Measurements from ENCODE around the gene UBE3D. TPM values are rescaled to one million over a fixed set of nuclear protein-coding genes. Genes with fewer than 3 reads are reported as not detected.

Gene UBE3D
- polyA plus RNA-seq, 2 of the 4 experiments (the other 2 are of a cell fraction) = 4.4 to 6.2 TPM

- no peak overlapping the region for H3K4me2 ChIP-seq
- no peak for ATAC-seq
- TF ChIP-seq JUN (IDR thresholded peaks at IDR 0.05) (no peak), BHLHE40 (IDR thresholded peaks at IDR 0.05; ENCODE audit: low read depth, low read length) (no peak), POLR2AphosphoS2 (conservative IDR thresholded peaks at IDR 0.05; ENCODE audit: low read length) (no peak), FOSB (CRISPR knock-in tag; IDR thresholded peaks at IDR 0.05) (no peak), PBX3 (IDR thresholded peaks at IDR 0.05) (no peak), RARB (CRISPR knock-in tag; IDR thresholded peaks at IDR 0.05) (no peak), RCOR1 (IDR thresholded peaks at IDR 0.05; ENCODE audit: low read depth, low read length) (no peak), HES2 (IDR thresholded peaks at IDR 0.05) (no peak), FOXS1 (CRISPR knock-in tag; IDR thresholded peaks at IDR 0.05) (no peak), USF2 (IDR thresholded peaks at IDR 0.05) (no peak), RAD21 (conservative IDR thresholded peaks at IDR 0.05 in 1 of 2, IDR thresholded peaks at IDR 0.05 in 1 of 2) (no peak), MAFK (IDR thresholded peaks at IDR 0.05; ENCODE audit: partially characterized antibody) (no peak), ATOH8 (CRISPR knock-in tag; IDR thresholded peaks at IDR 0.05; ENCODE audit: low read depth) (no peak), ESRRA (IDR thresholded peaks at IDR 0.05; ENCODE audit: borderline replicate concordance, low read length) (no peak), REST (IDR thresholded peaks at IDR 0.05) (no peak), E2F6 (IDR thresholded peaks at IDR 0.05; ENCODE audit: borderline replicate concordance, low read depth) (no peak), PHF8 (IDR thresholded peaks at IDR 0.05; ENCODE audit: borderline replicate concordance, low read depth) (no peak), EHMT2 (IDR thresholded peaks at IDR 0.05; ENCODE audit: low read depth) (no peak), ZNF302 (CRISPR knock-in tag; IDR thresholded peaks at IDR 0.05) (no peak), CEBPB (IDR thresholded peaks at IDR 0.05) (no peak)
- FAIRE-seq = no peak
- CTCF ChIA-PET = no interaction called here
- POLR2A ChIA-PET = no interaction called here
- H3K9me3 ChIP-seq = no peaks in the 10 kb centered on the region
- no peak overlapping the region for H3K4me3 ChIP-seq
- no peak for DNase-seq (ENCODE audit: low read depth in 1 of 2, low spot score in 1 of 2)
- H3K4me1 ChIP-seq = no peaks in the 10 kb centered on the region
- no peak overlapping the region for H3K27ac ChIP-seq
Measured at GRCh38 chr6:82989736-82990290, 75.8 kb downstream of the UBE3D start.

Measured in A549 (cell line).